MM.1S (cell line): Measurements from ENCODE around the gene SLC45A3.

ENCODE experiments used
- DNase-seq: peaks from one replicate; pipeline ENCODE4 v3.0.0-alpha.2; 2015
- H2AFZ ChIP-seq: fragments of 300-600 bp; sonication (generic); 2 replicates; pipeline ENCODE4 v1.6.0; 2016; ENCODE audit warnings: antibody characterized with exemption, low read length
- H3F3A ChIP-seq: fragments of 300-600 bp; sonication (generic); 2 replicates; pipeline ENCODE4 v1.6.1; 2016; ENCODE audit warnings: mild to moderate bottlenecking, antibody characterized with exemption, low read length, moderate library complexity, mixed read lengths; ENCODE audit not compliant: insufficient read depth
- H3K27ac ChIP-seq: fragments of 300-600 bp; sonication (generic); 2 replicates; pipeline ENCODE4 v1.5.1; 2016; ENCODE audit warnings: mild to moderate bottlenecking, low read length
- H3K27me3 ChIP-seq: fragments of 300-600 bp; sonication (generic); replicated peaks from 2 replicates; pipeline ENCODE4 v1.6.0; 2016; ENCODE audit warnings: low read length; ENCODE audit not compliant: insufficient read depth
- H3K36me3 ChIP-seq: fragments of 300-600 bp; sonication (generic); replicated peaks from 2 replicates; pipeline ENCODE4 v1.6.1; 2016; ENCODE audit warnings: mild to moderate bottlenecking, low read length, mixed read lengths; ENCODE audit not compliant: insufficient read depth
- H3K4me1 ChIP-seq: fragments of 300-600 bp; sonication (generic); 2 replicates; pipeline ENCODE4 v1.6.1; 2016; ENCODE audit warnings: low read length, mixed read lengths
- H3K4me2 ChIP-seq: fragments of 300-600 bp; sonication (generic); 2 replicates; pipeline ENCODE4 v1.6.0; 2016; ENCODE audit warnings: low read depth, low read length
- H3K4me3 ChIP-seq: fragments of 300-600 bp; sonication (generic); 2 replicates; pipeline ENCODE4 v1.5.1; 2016; ENCODE audit warnings: low read length, mixed read lengths
- H3K79me2 ChIP-seq: fragments of 300-600 bp; sonication (generic); 2 replicates; pipeline ENCODE4 v1.6.1; 2016; ENCODE audit warnings: mixed run types, low read length, mixed read lengths
- H3K9ac ChIP-seq: fragments of 300-600 bp; sonication (generic); 2 replicates; pipeline ENCODE4 v1.6.1; 2016; ENCODE audit warnings: low read length, mixed read lengths
- H3K9me2 ChIP-seq: fragments of 300-600 bp; sonication (generic); replicated peaks from 2 replicates; pipeline ENCODE4 v1.6.1; 2016; ENCODE audit warnings: mild to moderate bottlenecking, low read length, mixed read lengths; ENCODE audit not compliant: insufficient read depth
- H3K9me3 ChIP-seq: fragments of 300-600 bp; sonication (generic); replicated peaks from 2 replicates; pipeline ENCODE4 v1.6.1; 2016; ENCODE audit warnings: mild to moderate bottlenecking, low read length, mixed read lengths; ENCODE audit not compliant: insufficient read depth
- H4K20me1 ChIP-seq: fragments of 300-600 bp; sonication (generic); 2 replicates; pipeline ENCODE4 v1.6.1; 2016; ENCODE audit warnings: mild to moderate bottlenecking, low read length, moderate library complexity, mixed read lengths; ENCODE audit not compliant: insufficient read depth
- CTCF ChIP-seq: fragments of 300-600 bp; sonication (generic); IDR thresholded peaks from 2 replicates; pipeline ENCODE4 v1.5.1; 2016; ENCODE audit warnings: antibody characterized with exemption, low read length, mixed read lengths
- EZH2 ChIP-seq: fragments of 300-600 bp; sonication (generic); optimal IDR thresholded peaks from 2 replicates; pipeline ENCODE3; 2017; ENCODE audit warnings: low read depth, mild to moderate bottlenecking, antibody characterized with exemption, low read length, mixed read lengths
- EZH2phosphoT487 ChIP-seq: fragments of 300-600 bp; sonication (generic); IDR thresholded peaks from 2 replicates; pipeline ENCODE4 v1.6.1; 2018; ENCODE audit warnings: antibody characterized with exemption, low read length

SLC45A3 gene

GRCh38 chr1:205658943-205659581 lies 21.2 kb downstream of the SLC45A3 start:
- Histone ChIP-seq H3K9me3 (no peaks in the 10 kb centered on the region), H3F3A (no peaks in the 10 kb centered on the region), H4K20me1 (no peaks in the 10 kb centered on the region), H2AFZ (no peak overlapping the region), H3K4me1 (no peaks in the 10 kb centered on the region), H3K4me3 (no peak overlapping the region), H3K27me3 (peaks cover 65% of the 10 kb centered on the region), H3K36me3 (no peaks in the 10 kb centered on the region), H3K9ac (no peak overlapping the region), H3K79me2 (no peaks in the 10 kb centered on the region), H3K9me2 (no peaks in the 10 kb centered on the region), H3K27ac (no peak overlapping the region), H3K4me2 (peak overlapping the region; percentile 33; the same call in 1 of the 2 replicates)
- no peak for TF ChIP-seq EZH2phosphoT487
- peak; percentile 97 for TF ChIP-seq CTCF
- TF ChIP-seq EZH2, result no peak
- DNase-seq, result peak; percentile 71

- H3K79me2 ChIP-seq, result no peaks in the 10 kb centered on the region
- H3F3A ChIP-seq, result no peaks in the 10 kb centered on the region
These were observed 24.1 kb downstream of the SLC45A3 start for GRCh38 chr1:205656236-205656635.

GRCh38 chr1:205652984-205653383 lies 27.3 kb downstream of the SLC45A3 start:
- Histone ChIP-seq H3K27ac (no peak overlapping the region), H3K9me3 (no peaks in the 10 kb centered on the region), H3K36me3 (no peaks in the 10 kb centered on the region), H3K27me3 (peaks cover 13% of the 10 kb centered on the region), H3K4me3 (no peak overlapping the region), H3K9me2 (no peaks in the 10 kb centered on the region), H3K4me2 (no peak overlapping the region), H3K79me2 (no peaks in the 10 kb centered on the region), H2AFZ (no peak overlapping the region), H4K20me1 (no peaks in the 10 kb centered on the region), H3K9ac (no peak overlapping the region), H3K4me1 (no peaks in the 10 kb centered on the region), H3F3A (no peaks in the 10 kb centered on the region)
- TF ChIP-seq EZH2, result no peak
- no peak for TF ChIP-seq EZH2phosphoT487
- no peak for TF ChIP-seq CTCF
- no peak for DNase-seq

More at GRCh38 chr1:205656236-205656635, 24.1 kb downstream of the SLC45A3 start:
- peaks cover 37% of the 10 kb centered on the region for H3K27me3 ChIP-seq
- no peak overlapping the region for H2AFZ ChIP-seq
- no peaks in the 10 kb centered on the region for H3K4me1 ChIP-seq
- no peak for TF ChIP-seq CTCF
- TF ChIP-seq EZH2, result no peak
- TF ChIP-seq EZH2phosphoT487, result no peak
- no peaks in the 10 kb centered on the region for H3K9me3 ChIP-seq
- no peaks in the 10 kb centered on the region for H3K36me3 ChIP-seq
- no peak overlapping the region for H3K4me3 ChIP-seq
- no peak overlapping the region for H3K27ac ChIP-seq
- H3K9me2 ChIP-seq, result no peaks in the 10 kb centered on the region
- no peak overlapping the region for H3K9ac ChIP-seq
- no peaks in the 10 kb centered on the region for H4K20me1 ChIP-seq
- H3K4me2 ChIP-seq, result no peak overlapping the region
- no peak for DNase-seq
